Esophagus squamous epithelium (tissue), 4 donors: ENCODE data around the gene SPNS1.

Experiments
- CTCF ChIP-seq, 6 experiments: fragments of 450-650 bp in 4 of 6; fragments of 200-600 bp in 2 of 6; sonication (generic) in 2 of 6; IDR thresholded peaks; one replicate each; pipeline ENCODE4 v1.5.1; 2016 to 2019; ENCODE audit warnings: antibody characterized with exemption in 6 of 6, mild to moderate bottlenecking in 4 of 6, moderate library complexity in 4 of 6
- POLR2A ChIP-seq, 4 donors: fragments of 450-650 bp; IDR thresholded peaks; one replicate each; pipeline ENCODE4 v1.6.1; 2017; ENCODE audit warnings: antibody characterized with exemption in 4 of 4, mild to moderate bottlenecking in 4 of 4, moderate library complexity in 3 of 4

- TF ChIP-seq CTCF (IDR thresholded peaks at IDR 0.05): no peak
- no peak for TF ChIP-seq POLR2A (IDR thresholded peaks at IDR 0.05)
Measured at GRCh38 chr16:28986492-28986891, 11.9 kb downstream of the SPNS1 start.
